T-helper 2 cell treated with Interferon-gamma antibody and Interleukin-4, amounts not matched to agents 5 μg/mL and 100 μg/mL, for 36 hours (primary cell): ENCODE measurements around the gene RBM20.
A peak's percentile ranks its signal among the peaks of the same experiment; 100 is the strongest.
"Not testable (repeated sequence)": the region's sequence is repeated elsewhere in the genome, so short reads cannot be mapped to it uniquely, and the experiment has no call there.

ENCODE experiments used
- DNase-seq: peaks from one replicate; pipeline ENCODE4 v3.0.0; 2021; ENCODE audit warnings: low spot score
- H3K27ac Mint-ChIP-seq: one replicate; pipeline ENCODE4 v1.8.0; 2021; ENCODE audit warnings: mild to moderate bottlenecking, mixed read lengths
- H3K27me3 Mint-ChIP-seq: one replicate; pipeline ENCODE4 v1.8.0; 2021; ENCODE audit warnings: low read depth, mixed read lengths
- H3K36me3 Mint-ChIP-seq: one replicate; pipeline ENCODE4 v1.8.0; 2021; ENCODE audit warnings: low read depth, mixed read lengths
- H3K4me1 Mint-ChIP-seq: one replicate; pipeline ENCODE4 v1.8.0; 2021; ENCODE audit warnings: low read depth, mixed read lengths
- H3K4me3 Mint-ChIP-seq: one replicate; pipeline ENCODE4 v1.8.0; 2022; ENCODE audit warnings: mild to moderate bottlenecking, moderate library complexity, mixed read lengths
- H3K9me3 Mint-ChIP-seq: one replicate; pipeline ENCODE4 v1.8.0; 2021; ENCODE audit warnings: mixed read lengths

RBM20 gene

DNA sequence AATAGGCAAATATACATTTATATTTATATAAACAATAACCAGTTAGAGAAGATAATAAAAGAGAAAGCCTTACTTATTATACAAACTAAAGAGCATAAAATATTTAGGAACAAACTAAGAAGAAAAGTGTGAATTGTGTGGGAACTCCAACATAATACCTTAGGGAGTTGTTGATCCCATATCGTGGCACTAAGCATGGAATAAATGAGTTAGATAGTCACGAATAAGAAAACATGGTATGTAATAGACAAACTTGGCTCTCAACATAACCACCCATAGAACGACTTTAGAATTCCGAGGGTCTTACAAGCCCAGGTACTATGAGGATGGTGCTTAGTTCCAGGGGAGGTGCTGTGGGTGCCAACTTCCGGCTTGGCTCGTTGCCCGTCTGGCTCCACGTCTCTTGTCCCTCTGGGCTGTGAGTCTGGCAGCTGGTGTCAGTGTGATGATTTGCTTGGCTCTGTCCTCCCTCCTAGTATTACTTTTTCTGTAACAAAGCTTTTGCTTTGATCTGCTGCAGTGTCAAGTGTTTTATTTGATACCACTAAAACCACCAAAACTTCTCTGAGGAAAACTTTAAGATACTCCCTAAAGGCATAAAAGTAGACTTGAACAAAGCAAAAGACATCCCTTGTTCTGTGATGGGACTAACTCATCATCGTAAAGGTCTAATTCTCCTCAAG is 9.5 kb upstream of the RBM20 start:
- Mint-ChIP-seq H3K27me3 (peaks cover 14% of the 10 kb centered on the region), H3K9me3 (no peaks in the 10 kb centered on the region), H3K4me3 (no peak overlapping the region), H3K4me1 (no peaks in the 10 kb centered on the region), H3K36me3 (no peaks in the 10 kb centered on the region), H3K27ac (no peak overlapping the region)
- no peak for DNase-seq

DNA sequence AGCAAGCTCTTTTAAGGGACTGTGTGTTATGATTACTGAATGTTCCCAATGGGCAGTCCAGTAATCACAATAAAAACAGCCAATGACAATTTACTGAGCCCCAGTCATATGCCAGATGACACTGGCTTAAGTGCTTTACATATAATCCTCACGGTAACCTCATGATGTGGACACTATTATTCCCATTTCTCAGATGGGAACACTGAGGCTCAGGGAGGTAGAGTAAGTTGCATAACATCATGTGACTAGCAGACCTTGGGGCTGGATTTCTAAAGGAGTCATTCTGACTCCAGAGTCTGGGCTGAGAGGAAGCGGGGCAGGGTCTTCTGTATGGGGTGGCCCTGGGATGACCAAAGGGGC is 7.6 kb upstream of the RBM20 start:
- no peaks in the 10 kb centered on the region for H3K36me3 Mint-ChIP-seq
- peaks cover 29% of the 10 kb centered on the region for H3K27me3 Mint-ChIP-seq
- peaks cover 8% of the 10 kb centered on the region for H3K4me1 Mint-ChIP-seq
- H3K9me3 Mint-ChIP-seq, result no peaks in the 10 kb centered on the region
- H3K27ac Mint-ChIP-seq, result no peak overlapping the region
- H3K4me3 Mint-ChIP-seq, result no peak overlapping the region
- no peak for DNase-seq

- H3K9me3 Mint-ChIP-seq, result no peaks in the 10 kb centered on the region
- H3K36me3 Mint-ChIP-seq, result no peaks in the 10 kb centered on the region
- H3K27ac Mint-ChIP-seq, result no peak overlapping the region
- H3K4me3 Mint-ChIP-seq, result no peak overlapping the region
- no peak for DNase-seq
- peaks cover 12% of the 10 kb centered on the region for H3K4me1 Mint-ChIP-seq
- H3K27me3 Mint-ChIP-seq, result peaks cover 34% of the 10 kb centered on the region
Measured at GRCh38 chr10:110636932-110637557, 7.1 kb upstream of the RBM20 start.

- peaks cover 16% of the 10 kb centered on the region for H3K4me1 Mint-ChIP-seq
- no peak overlapping the region for H3K4me3 Mint-ChIP-seq
- H3K27me3 Mint-ChIP-seq, result peaks cover 40% of the 10 kb centered on the region
- no peak overlapping the region for H3K27ac Mint-ChIP-seq
- DNase-seq, result no peak
- no peaks in the 10 kb centered on the region for H3K36me3 Mint-ChIP-seq
- no peaks in the 10 kb centered on the region for H3K9me3 Mint-ChIP-seq
Measured at GRCh38 chr10:110637558-110638053, 6.5 kb upstream of the RBM20 start.

DNA sequence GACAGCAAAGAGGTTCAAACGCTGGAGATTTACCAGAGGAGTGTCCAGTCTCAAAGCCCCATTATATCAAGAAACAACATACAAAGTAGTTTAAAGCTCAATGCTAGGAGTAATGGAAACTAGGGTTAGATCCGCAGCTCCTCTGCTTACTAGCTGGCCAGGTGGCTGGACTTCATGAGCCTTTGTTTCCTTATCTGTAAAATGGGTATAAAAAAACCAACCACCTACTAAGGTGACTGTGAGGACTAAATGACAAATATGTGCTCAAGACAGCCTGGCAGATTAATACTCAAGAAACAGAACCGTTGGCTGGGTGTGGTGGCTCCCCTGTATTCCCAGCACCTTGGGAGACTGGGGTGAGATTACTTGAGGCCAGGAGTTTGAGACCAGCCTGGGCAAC is 5.8 kb upstream of the RBM20 start:
- H3K4me3 Mint-ChIP-seq, result no peak overlapping the region
- DNase-seq, result no peak
- H3K9me3 Mint-ChIP-seq, result no peaks in the 10 kb centered on the region
- peaks cover 21% of the 10 kb centered on the region for H3K4me1 Mint-ChIP-seq
- H3K27me3 Mint-ChIP-seq, result peaks cover 46% of the 10 kb centered on the region
- H3K27ac Mint-ChIP-seq, result no peak overlapping the region
- peaks cover 2% of the 10 kb centered on the region for H3K36me3 Mint-ChIP-seq

- H3K4me1 Mint-ChIP-seq, result peaks cover 22% of the 10 kb centered on the region
- H3K27me3 Mint-ChIP-seq, result peaks cover 48% of the 10 kb centered on the region
- H3K36me3 Mint-ChIP-seq, H3K9me3 Mint-ChIP-seq, H3K4me3 Mint-ChIP-seq, DNase-seq, H3K27ac Mint-ChIP-seq: not testable (repeated sequence)
Measured at GRCh38 chr10:110639046-110639445, 5.1 kb upstream of the RBM20 start.

- not testable (repeated sequence) for DNase-seq, H3K9me3 Mint-ChIP-seq, H3K36me3 Mint-ChIP-seq, H3K4me3 Mint-ChIP-seq, H3K27ac Mint-ChIP-seq
- peaks cover 23% of the 10 kb centered on the region for H3K4me1 Mint-ChIP-seq
- peaks cover 51% of the 10 kb centered on the region for H3K27me3 Mint-ChIP-seq
Measured at GRCh38 chr10:110639858-110640257, 4.3 kb upstream of the RBM20 start.

DNA sequence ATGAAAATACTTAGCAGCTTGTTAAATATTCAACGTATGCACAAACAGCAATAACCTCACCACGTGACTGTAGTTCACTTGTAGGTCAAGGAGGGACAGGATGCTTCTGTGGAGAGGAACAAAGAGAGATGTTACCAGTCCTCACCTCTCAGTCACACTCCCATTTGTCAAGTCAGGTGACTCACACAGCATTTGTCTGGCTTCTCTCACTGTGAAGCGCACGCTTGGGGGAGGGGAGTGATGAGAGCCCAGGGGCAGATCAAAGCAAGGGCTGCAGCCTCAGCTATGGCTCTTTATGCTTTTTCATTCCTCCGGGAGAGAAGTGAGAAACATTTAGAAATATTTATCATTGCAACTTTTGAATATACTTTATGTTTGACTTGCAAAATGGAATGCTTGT is 2.9 kb upstream of the RBM20 start:
- Mint-ChIP-seq H3K36me3 (peaks cover 3% of the 10 kb centered on the region), H3K27ac (no peak overlapping the region), H3K4me3 (no peak overlapping the region), H3K4me1 (peaks cover 23% of the 10 kb centered on the region), H3K9me3 (no peaks in the 10 kb centered on the region), H3K27me3 (peaks cover 57% of the 10 kb centered on the region)
- peak; percentile 27 for DNase-seq

- peaks cover 3% of the 10 kb centered on the region for H3K36me3 Mint-ChIP-seq
- peak overlapping the region; percentile 71 for H3K4me3 Mint-ChIP-seq
Measured at GRCh38 chr10:110642204-110643034, 1.7 kb upstream of the RBM20 start.

DNA sequence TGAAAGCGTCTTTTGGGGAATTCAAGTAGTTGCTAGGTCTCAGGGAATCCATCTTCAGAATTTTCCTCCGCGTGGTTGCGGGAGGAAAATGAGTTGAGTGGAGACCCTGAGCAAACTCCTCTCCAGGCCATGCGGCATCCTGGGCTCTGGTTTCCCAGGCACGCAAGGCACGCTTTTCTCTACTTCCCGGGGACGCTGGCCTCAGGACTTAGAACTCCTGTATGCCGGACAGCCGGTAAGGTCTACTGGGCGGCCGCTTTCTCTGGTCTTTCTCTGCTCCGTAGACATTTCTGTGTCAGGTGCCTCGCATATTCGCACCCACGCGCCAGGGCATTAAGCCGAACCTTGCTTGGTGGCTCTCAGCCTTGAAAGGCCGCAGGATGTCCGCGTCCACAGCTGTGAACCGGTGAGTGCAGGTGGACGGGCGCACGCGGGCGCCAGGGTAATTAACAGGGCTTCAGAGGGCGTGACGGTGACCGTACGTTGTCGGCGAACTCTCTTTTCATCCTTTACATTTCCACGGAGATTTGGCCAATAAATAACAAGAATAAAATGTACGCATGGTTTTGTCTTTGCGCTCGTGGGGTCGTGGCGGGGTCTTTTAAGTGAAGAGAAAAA is 992 bp upstream of the RBM20 start:
- no peaks in the 10 kb centered on the region for H3K9me3 Mint-ChIP-seq
- H3K27ac Mint-ChIP-seq, result no peak overlapping the region
- H3K4me3 Mint-ChIP-seq, result peak overlapping the region; percentile 71
- peaks cover 64% of the 10 kb centered on the region for H3K27me3 Mint-ChIP-seq
- no peak for DNase-seq
- peaks cover 3% of the 10 kb centered on the region for H3K36me3 Mint-ChIP-seq
- H3K4me1 Mint-ChIP-seq, result peaks cover 23% of the 10 kb centered on the region

More at GRCh38 chr10:110642204-110643034, 1.7 kb upstream of the RBM20 start:
- no peak for DNase-seq
- peaks cover 23% of the 10 kb centered on the region for H3K4me1 Mint-ChIP-seq
- H3K9me3 Mint-ChIP-seq, result no peaks in the 10 kb centered on the region
- H3K27me3 Mint-ChIP-seq, result peaks cover 65% of the 10 kb centered on the region
- no peak overlapping the region for H3K27ac Mint-ChIP-seq

- H3K9me3 Mint-ChIP-seq, result no peaks in the 10 kb centered on the region
- peak overlapping the region; percentile 61 for H3K4me3 Mint-ChIP-seq
- peaks cover 23% of the 10 kb centered on the region for H3K4me1 Mint-ChIP-seq
- H3K27me3 Mint-ChIP-seq, result peaks cover 77% of the 10 kb centered on the region
- H3K27ac Mint-ChIP-seq, result no peak overlapping the region
- H3K36me3 Mint-ChIP-seq, result peaks cover 3% of the 10 kb centered on the region
- no peak for DNase-seq
Measured at GRCh38 chr10:110644598-110645462, 694 bp downstream of the RBM20 start.

GRCh38 chr10:110646417-110647135 is 2.4 kb downstream of the RBM20 start:
- DNase-seq, result no peak
- H3K27ac Mint-ChIP-seq, result no peak overlapping the region
- peaks cover 24% of the 10 kb centered on the region for H3K4me1 Mint-ChIP-seq
- no peaks in the 10 kb centered on the region for H3K9me3 Mint-ChIP-seq
- H3K4me3 Mint-ChIP-seq, result no peak overlapping the region
- peaks cover 3% of the 10 kb centered on the region for H3K36me3 Mint-ChIP-seq
- H3K27me3 Mint-ChIP-seq, result peaks cover 70% of the 10 kb centered on the region

- H3K27ac Mint-ChIP-seq, result no peak overlapping the region
- no peak overlapping the region for H3K4me3 Mint-ChIP-seq
- DNase-seq, result no peak
- peaks cover 67% of the 10 kb centered on the region for H3K27me3 Mint-ChIP-seq
- peaks cover 3% of the 10 kb centered on the region for H3K36me3 Mint-ChIP-seq
- H3K9me3 Mint-ChIP-seq, result no peaks in the 10 kb centered on the region
- peaks cover 24% of the 10 kb centered on the region for H3K4me1 Mint-ChIP-seq
Measured at GRCh38 chr10:110647136-110647430, 2.9 kb downstream of the RBM20 start.
